Measurements from ENCODE around the gene ELL2.

ELL2 gene

GRCh38 chr5:95956021-95956899 lies 5.4 kb downstream of the ELL2 start:
- no peak for DNase-seq (ENCODE audit: low spot score)

DNA sequence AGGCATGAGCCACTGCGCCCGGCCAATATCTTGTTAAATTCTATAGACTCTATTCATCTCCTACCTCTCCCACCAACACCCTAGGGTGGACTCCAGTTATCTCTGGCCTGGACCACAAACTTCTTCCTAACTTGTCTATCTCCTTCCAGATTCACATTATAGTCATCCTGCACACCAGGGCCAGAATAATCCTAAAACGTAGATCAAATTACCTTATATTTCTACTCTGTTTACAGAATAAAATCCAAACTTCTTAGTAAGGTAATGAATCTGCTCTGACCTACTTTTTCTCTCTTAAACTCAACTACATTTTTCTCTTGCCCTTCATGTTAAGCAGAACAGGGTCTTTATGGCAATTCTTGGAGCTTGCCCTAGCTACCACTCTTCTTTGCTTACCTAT lies 6.9 kb downstream of the ELL2 start:
- no peak for DNase-seq (ENCODE audit: low spot score)

DNA sequence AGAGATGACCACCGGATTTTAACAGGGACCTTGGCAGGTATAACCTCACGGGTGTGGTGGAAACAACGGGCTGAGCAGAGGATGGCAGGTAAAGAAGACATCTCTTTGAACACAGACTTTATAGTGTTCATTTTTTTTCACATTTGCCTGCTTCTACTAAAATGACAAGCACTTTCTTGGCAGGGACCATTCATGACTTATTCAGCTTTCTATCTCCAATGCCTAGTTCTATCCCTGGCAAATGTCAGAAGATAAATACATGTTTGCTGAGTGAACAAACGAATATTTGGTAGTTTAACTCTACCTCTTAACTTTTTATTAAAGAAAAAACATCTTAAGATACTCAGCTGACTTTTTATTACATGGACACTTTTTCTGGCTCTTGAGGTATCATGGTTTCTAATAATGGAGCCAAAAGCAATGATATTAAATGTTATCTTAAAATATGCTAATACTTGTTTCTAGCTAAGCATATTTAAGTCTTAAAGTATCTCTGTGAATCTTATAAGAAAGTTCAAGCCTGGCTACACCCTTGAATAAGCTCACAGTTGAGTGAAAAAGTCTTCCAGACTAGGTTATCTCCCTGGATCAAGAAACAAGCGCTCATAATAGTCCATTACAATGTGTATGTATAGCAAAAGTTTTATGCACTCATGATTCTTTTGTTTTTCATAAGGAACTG lies 8.5 kb downstream of the ELL2 start:
- DNase-seq (ENCODE audit: low spot score): no peak

DNA sequence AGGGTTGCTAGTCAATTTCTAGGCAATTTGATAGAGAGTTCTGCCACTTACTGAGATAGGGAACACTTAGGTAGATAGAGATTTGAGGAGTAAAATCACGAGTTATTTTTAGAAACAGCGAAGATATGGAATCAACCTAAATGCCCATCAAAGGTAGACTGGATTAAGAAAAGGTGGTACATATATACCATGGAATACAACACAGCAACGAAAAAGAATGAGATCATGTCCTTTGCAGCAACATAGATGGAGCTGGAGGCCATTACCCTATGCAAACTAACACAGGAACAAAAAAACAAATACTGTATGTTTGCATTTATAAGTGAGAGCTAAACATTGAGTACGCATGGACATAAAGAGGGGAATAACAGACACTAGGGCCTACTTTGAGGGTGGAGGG lies 9.7 kb downstream of the ELL2 start:
- no peak for DNase-seq (ENCODE audit: low spot score)

DNA sequence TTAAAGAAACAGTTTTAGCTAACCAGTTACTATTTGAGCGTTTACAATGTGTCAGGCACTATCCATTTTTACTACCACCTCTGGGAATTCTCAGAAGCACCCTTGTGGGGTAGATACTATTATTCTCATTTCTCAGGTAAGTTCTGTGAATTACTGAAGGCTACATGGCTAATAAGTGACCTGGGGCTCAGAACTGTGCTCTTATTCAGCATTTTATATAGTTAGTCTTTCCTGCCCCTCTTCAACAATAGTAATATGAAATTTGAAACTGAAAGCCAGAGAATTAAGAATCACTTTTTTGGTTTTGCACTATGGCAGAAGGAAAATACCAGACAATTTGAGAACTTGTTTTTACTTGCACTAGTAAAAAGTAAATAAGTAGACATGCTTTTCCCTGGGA lies 11.8 kb downstream of the ELL2 start:
- DNase-seq (ENCODE audit: low spot score): no peak

GRCh38 chr5:95948631-95949030 lies 13.0 kb downstream of the ELL2 start:
- DNase-seq (ENCODE audit: low spot score): no peak

GRCh38 chr5:95946451-95946850 lies 15.2 kb downstream of the ELL2 start:
- no peak for DNase-seq (ENCODE audit: low spot score)

DNA sequence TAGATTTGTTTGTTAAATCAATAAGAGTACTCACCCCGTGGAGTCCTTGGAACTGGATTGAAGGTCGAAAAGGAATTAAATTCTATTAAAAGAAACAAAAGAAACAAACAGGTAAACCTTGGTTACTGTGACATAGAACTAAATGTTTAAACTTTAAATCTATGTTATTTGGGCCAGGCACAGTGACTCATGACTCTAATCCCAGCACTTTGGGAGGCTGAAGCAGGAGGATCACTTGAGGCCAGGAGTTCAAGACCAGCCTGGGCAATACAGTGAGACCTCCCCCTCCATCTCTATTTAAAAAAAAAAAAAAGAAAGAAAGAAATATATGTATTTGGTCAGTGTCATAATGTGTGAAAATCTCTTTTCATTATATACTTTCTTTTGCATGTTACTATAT lies 18.7 kb downstream of the ELL2 start:
- no peak for DNase-seq (ENCODE audit: low spot score)

- DNase-seq (ENCODE audit: low spot score): no peak
Measured at GRCh38 chr5:95942414-95942813, 19.2 kb downstream of the ELL2 start.

DNA sequence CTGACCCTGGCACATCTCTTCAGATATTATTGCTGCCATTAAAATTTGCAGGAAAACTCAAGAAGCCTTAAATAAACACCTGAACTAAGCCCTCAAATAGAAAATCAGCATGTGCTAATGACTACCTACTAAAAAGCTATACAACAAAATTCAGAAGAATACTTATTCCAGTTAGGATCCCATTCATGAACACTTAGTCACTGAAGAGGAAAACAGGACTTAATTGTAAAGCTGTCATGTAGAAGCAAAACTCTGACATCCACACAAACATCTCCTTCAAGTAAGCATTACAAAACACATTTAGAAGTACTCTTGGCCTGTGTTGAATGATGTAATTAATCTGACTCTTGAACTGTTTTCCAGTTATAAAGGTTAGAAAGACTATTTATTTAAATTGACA lies 19.9 kb downstream of the ELL2 start:
- DNase-seq (ENCODE audit: low spot score): no peak

- no peak for DNase-seq (ENCODE audit: low spot score)
Measured at GRCh38 chr5:95940758-95941682, 20.6 kb downstream of the ELL2 start.

- no peak for DNase-seq (ENCODE audit: low spot score)
Measured at GRCh38 chr5:95939465-95939864, 22.2 kb downstream of the ELL2 start.

- no peak for DNase-seq (ENCODE audit: low spot score)
Measured at GRCh38 chr5:95938766-95939165, 22.9 kb downstream of the ELL2 start.

GRCh38 chr5:95938347-95938746 lies 23.3 kb downstream of the ELL2 start:
- DNase-seq (ENCODE audit: low spot score): no peak

GRCh38 chr5:95937607-95938152 lies 24.0 kb downstream of the ELL2 start:
- DNase-seq (ENCODE audit: low spot score): no peak

DNA sequence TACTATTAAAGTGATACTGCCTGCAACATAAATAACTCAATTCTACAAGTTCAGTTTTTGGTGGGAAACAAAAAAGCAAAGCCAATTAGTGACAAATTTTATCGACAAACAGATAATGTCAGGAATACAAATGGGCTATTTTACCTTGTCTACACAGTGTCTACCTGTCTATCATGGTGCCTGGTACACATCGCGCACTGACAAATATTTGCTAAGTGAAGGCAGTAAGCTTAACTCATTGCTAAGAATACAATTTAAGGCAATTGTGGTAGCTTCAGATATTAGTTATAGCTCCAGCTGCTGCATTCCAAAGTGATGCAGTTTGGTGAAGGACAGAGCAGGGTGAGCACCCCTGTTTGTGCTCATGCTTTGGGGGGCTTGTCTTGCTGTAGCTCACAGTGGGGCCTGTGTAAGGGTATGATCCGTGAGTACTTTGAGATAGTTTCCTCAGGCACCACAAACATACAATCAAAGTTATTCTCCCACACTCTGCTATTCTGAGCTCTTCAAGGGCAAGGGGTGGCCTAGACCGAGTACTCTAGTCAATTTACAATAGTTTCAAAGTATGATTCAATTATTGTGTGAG lies 24.7 kb downstream of the ELL2 start:
- DNase-seq (ENCODE audit: low spot score): no peak

DNA sequence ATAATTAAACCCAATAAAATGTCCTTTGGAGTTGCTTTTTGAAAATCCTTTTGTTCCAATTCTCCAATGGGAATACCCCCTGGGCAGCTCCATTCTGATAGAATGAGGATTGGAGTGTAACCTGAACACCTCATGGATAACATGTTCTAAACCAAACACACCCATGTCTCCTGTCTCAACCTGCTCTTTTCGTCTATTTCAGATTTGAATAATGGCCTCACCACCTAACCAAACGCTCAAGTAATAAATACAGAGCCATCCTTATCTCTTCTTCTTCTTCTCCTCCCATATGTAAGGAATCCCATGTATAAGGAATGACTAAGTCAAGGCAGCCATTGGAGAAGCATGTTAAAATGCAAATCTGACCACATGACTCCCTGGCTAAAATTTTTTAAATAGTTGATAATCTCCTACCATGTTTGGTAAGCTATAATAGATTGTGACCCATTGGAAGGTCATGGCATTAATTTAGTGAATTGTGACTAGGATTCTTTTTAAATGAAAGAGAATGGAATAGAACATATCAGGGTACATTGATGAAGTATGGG lies 26.0 kb downstream of the ELL2 start:
- no peak for DNase-seq (ENCODE audit: low spot score)

GRCh38 chr5:95934207-95934804 lies 27.3 kb downstream of the ELL2 start:
- no peak for DNase-seq (ENCODE audit: low spot score)

GRCh38 chr5:95932941-95933340 lies 28.7 kb downstream of the ELL2 start:
- no peak for DNase-seq (ENCODE audit: low spot score)

DNA sequence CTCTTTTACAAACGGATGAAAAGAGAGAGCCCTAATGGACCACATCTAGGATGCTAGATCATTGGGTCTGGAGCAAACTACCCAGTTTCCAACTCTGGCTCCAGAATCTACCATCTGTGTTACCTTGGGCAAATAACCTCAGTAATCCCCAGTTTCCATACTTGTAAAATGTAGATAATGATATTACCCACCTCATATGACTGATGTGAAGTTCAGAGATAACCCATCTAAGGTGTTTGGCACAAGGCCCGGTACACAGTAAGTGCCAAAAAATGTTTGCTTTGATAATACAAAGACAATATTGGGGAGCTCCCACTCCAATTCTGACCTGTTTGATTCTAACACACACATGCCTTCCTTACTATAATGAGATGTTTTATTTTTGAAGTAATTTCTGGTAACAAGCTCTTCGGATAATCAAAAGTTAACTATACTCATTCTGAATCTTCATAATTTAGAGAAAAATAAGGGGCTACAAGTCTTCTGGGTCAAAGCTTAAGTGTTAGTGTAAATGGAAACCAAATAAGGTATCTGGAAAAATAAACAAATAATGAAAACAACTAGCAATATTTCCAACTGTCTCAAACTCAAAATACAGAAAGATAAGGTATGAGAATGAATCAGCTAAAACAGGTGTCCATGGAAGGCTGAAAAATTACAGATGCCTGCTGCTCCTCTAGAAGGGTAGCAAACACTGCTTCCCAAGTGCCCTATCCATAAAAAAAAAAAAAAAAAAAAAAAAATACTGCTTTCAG lies 30.4 kb downstream of the ELL2 start:
- no peak for DNase-seq (ENCODE audit: low spot score)

All from AG20443 (cell line).